DMS153 (cell line): ENCODE measurements around the gene LDB1.

Source experiments
- DNase-seq: peaks from one replicate; lab custom pipeline; 2025; lab: John Stamatoyannopoulos, UW

LDB1 gene

DNA sequence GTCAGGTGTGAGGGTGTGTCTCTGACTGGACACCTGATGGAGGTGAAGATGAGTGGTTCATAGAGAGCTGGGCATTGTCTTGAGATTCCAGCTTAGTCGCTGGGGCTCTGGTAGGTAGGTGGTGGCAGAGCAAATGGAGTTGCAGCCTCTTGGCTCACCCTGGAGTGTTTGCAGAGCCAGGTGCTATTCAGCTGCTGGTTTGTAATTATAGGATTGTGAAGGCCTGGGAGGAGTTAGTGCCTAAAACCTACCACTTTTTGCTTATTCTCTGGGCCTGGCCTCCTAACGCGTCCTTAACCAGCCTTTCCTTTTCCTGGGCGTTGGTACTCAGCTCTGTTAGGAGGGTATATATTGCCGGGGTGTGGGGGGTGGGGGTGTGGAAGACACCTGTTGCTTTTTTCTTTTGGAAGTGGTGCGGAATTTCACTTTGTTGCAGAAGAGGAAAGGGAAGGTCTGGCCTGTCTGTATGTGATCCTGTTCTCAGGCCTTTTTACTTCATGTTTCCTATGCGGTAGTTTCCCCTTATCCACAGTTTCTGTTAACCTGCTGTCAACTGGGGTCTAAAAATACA is 15.9 kb upstream of the LDB1 start:
- DNase-seq: peak; percentile 86

GRCh38 chr10:102134416-102134815 is 14.2 kb upstream of the LDB1 start:
- DNase-seq: no peak

GRCh38 chr10:102133373-102134195 is 13.4 kb upstream of the LDB1 start:
- DNase-seq: no peak

GRCh38 chr10:102132563-102133372 is 12.6 kb upstream of the LDB1 start, which contains the start of gene PPRC1:
PPRC1 (plus strand) TSS chr10:102133040; CDS start chr10:102133069, 29 bp downstream.
- peak; percentile 96 for DNase-seq

GRCh38 chr10:102132193-102132562 is 12.0 kb upstream of the LDB1 start:
- no peak for DNase-seq

DNA sequence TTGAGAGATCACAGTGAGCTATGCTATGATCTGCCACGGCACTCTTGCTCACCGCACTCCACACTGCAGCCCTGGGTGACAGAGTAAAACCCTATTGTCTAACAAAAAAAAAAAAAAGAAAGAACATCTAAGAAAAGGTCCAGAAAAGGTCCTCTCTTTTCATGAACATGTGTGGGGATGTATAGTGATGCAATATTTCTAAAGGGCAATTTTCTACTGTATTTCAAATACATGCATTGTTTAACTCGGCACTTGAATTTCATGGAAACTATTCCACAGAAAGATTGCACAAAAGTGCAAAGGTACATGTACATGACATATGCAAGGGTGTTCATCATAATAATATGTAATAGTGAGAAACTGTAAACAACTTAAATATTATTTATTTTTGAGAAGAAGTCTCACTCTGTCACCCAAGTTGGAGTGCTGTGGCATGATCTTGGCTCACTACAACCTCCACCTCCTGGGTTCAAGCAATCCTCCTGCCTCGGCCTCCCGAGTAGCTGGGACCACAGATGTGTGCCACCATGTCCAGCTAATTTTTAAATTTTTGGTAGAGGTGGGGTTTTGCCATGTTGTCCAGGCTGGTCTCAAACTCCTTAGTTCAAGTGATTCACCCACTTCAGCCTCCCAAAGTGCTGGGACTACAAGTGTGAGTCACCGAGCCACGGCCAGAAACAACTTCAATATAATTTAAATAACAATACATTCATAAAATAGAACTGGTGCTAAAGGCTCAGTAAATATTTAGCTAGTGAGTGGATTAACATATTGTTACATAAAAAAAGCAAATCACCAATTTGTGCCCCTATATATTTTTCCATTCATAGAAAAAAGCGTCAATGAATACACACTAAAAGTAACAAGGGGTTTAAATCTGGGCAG is 11.4 kb upstream of the LDB1 start:
- DNase-seq: no peak

GRCh38 chr10:102123223-102123622 is 3.1 kb upstream of the LDB1 start:
- no peak for DNase-seq

DNA sequence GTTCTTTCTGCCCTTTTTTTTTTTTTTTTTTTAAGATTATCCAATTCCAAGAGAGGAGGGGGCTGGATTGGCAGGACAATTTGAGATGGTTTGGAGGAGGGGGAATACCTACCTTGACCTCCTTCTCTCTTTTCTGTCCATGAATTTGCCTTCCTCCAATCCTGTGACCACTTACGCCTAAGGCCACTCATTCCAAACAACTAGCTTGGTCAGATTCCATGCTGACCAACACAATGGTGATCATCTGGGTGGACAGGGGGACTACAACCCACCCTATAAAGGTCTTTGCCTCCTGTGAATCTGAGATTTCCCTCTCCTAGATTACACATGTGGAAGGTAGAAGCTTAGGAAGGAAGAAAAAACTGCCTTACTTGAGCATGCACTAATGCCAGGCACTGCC is 2.3 kb upstream of the LDB1 start:
- no peak for DNase-seq

DNA sequence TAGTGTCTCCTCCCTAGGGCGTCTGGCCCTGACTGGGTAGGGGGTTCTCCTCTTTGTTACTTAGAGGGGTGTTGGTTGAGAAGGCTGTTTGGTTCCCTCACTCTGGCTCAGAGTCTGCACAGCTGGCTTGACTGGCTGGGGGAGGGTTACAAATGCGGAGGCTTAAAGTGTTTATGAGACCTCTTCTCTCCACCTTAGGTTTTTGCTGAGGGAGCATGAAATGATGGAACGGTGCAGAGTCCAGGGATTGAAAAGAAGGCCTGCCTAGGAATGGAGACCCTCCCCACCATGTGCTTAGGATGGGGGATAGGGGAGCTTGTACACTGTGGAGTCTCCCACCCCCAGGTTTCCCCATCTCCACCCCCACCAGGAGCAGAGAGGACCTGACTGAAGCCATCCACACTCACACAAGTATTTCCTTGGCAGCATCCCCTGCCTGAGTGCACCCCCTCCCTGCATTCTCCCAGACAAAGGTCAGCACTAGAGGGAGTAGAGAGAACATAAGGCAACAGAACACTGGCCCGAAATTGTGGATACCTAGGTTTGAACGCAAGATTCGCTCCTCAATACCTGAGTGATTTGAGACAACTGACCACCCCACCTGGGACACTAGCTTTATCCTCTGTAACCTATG is 1.7 kb upstream of the LDB1 start:
- no peak for DNase-seq

DNA sequence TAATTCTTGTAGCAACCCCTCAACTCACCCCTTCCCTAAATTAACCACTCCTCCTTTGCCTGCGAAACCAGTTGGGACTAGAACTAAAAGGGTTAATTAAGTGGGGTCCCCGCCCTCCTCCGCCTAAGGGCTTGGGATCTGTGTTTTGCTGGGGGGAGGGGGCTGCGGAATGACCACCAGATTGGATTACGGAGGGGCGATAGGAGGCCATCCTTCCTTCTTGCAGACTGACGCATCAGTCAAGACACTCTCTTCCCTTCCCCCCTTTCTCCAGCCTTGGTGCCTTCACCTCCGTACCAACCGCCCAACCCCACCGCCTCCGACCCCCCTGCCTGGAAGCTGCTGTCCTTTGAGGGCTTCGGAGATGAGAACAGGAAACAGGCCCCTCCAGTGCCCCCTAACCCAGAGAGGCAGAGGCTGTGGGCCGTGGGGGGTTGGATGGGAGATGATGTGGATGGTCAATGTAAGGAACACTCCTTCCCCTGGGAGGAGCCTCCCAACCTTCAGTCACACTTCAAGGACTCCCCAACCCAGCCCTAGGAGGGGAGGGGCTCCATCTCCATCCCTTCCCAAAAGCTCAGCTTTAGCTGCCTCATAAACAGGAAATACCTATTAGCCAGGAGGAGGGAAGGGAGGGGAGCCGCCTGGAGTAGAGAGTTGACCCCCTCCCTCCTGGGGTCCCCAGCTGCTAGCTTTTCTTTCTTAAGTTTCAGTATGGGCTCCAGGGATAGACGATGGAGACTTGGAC is 997 bp upstream of the LDB1 start:
- peak; percentile 27 for DNase-seq

DNA sequence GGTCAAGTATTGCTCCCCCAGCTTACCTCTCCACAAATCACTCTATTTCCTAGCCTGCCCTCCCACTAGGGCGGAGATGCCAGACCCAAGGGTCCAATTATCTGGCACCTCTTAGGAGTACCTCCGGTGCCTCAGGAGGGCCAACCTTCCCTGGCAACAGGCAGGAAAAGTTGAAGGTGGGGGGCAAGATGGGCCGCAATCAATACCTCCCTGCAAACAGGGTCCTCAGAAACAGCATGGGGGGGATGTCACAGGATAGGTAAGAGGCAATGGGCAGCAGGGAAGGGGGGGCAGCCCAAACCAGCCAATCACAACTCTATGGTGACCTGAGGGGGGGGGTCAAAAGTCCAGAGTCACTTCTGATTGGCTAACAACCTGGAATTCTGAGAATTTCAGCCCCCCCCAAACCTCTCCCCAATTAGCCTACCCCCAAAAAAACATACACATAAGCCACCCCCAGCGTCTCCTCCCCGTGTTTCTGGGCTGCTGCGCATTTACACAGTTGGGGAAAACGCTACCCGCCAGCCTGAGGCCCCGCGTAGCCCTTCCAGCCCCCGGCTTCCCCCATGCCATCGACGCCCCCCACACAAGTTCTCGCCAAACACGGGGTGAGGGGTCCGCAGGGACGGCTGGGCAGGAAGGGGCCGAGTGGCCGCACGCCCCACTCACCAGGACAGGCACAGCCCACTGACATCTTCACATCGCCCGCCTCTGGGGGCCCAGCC is 589 bp downstream of the LDB1 start:
- no peak for DNase-seq

GRCh38 chr10:102118867-102119266 is 1.3 kb downstream of the LDB1 start:
- peak; percentile 30 for DNase-seq

GRCh38 chr10:102117391-102118159 is 2.6 kb downstream of the LDB1 start:
- DNase-seq: peak; percentile 83

- DNase-seq: no peak
Measured at GRCh38 chr10:102116656-102117055, 3.5 kb downstream of the LDB1 start.

- DNase-seq: no peak
Measured at GRCh38 chr10:102115775-102116174, 4.4 kb downstream of the LDB1 start.

- DNase-seq: peak; percentile 81
Measured at GRCh38 chr10:102114861-102115618, 5.1 kb downstream of the LDB1 start.

DNA sequence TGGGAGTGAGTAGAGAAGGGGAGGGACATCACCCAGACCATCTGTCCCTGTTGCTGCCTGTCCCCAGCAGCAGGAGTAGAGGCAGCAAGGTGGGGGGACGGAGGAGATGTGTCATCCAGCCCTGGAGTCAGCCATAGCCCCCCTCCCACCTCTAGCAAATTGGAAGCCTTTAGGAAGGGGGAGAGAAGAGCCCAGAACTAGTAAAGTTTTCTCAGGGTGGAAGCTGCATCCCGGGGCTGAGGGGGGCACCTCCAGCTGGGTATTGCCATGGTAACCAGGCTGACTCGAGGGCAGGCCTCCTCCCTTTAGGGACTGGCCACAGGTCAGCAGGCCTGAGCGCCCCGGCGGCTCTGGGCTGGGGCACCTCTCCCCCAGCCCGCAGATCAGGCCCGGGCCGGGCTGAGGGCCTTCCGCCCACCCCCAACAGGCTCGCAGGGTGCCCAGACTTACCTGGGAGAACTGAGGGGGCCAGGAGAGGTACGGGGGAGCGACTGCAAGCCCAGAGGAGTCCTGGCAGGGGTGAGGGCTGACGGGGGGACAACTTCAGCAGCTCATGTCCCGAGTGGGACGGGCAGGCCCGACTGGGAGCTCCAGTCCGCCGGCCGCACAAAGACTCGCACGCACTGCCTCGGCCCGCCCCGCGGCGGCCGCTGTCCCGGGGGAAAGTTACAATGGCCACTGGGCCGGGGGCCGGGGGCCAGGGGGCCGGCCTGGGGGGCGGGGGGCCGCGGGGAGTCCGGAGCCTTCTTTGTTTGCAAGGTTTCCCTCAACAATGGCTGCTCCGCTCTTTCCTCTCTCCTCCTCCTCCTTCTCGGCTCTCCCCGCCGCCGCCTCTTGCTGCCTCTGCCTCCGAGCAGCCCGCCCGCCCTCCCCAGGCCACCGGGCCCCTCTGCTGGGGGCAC is 6.0 kb downstream of the LDB1 start:
- DNase-seq: no peak
